NCI-H82 treated with DMSO at 0.1 percent for 48 hours (cell line): Measurements from ENCODE around the gene KCNH1.

Experiments used
- DNase-seq: peaks from one replicate; lab custom pipeline; 2025; ENCODE audit not compliant: unreplicated experiment; lab: John Stamatoyannopoulos, UW

KCNH1 gene

DNA sequence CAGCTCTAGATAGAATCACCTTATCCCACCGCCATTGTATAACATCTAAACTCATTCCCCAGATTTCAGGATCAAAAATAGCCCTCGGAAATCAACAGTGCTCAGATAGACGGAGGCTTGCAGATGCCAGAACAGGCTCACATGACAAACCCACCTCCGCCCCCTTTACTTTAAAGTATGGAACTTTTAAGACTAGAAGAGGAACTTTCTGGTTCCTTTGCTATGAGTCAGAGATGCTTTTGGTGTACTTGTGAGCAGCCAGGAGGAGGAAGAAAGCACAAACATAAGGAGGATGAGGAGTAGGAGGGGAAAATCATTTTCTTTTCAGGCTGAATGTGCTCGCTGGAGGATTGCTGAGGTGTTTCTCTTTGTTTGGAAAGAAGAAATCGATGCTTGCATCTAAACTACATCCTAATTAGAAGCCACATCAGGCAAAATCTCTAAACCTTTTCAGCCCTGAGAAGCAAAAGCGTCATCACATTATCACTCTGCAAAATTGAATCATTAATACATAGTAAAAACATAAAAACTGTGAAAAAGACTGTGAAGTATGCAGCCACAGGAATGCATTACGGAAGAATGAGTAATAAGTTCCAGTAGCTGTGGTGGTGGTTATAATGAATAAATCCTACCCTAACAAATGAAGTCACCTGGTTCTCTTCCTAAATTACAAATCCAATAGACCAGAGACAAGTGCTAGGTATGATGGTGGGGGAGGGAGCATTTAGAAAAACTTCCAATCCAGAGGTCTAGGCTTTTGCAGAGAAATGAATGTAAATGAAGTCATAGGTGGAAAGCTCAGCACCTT lies 251.3 kb downstream of the KCNH1 start:
- no peak for DNase-seq

DNA sequence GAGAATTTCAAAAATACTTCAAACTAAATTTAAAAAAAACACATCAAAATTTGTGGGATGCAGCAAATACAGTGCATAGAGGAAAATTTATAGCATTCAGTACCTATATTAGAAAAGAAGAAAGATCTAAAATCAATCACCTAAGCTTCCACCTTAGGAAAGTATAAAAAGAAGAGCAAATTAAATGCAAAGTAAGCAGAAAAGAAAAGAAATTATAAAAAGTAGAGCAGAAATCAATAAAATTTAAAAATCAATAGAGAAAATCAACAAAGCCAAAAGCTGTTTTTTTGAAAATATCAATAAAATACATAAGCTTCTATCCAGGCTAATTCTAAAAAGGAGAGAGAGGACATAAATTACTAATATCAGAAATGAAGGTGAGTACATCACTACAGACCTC lies 255.4 kb downstream of the KCNH1 start:
- no peak for DNase-seq

DNA sequence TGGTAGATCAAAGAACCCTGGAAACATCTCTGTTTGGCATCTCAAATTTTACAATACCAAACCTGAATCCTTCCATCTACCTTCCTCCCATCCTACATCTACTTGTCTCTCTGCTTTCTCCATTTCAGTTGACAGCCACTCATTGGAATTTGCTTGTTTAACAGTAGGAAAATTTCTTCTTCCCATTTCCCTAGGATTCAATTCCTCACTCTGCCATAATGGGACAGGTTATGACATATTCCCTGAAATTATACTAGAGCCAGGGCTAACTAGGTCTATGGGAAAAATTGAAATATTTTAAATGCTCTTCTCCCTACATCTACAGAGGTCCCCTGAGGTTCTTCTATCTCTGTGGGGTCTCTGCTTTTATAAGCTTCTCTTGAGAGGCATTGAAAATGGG lies 257.7 kb downstream of the KCNH1 start:
- no peak for DNase-seq

DNA sequence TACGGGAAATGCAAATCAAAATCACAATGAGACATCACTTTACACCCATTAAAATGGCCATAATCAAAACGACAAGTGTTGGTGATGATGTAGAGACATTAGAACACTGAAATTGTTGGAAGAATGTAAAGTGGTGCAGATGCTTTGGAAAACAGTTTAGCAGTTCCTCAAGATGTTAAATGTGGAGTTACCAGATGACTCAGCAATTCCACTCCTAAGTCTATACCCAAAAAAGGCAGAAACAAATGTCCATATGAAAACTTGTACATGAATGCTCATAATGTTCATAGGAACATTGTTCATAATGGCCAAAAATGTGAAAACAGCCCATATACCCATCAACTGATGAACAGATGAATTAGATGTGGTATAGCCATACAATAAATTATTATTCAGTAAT lies 267.4 kb downstream of the KCNH1 start:
- no peak for DNase-seq

DNA sequence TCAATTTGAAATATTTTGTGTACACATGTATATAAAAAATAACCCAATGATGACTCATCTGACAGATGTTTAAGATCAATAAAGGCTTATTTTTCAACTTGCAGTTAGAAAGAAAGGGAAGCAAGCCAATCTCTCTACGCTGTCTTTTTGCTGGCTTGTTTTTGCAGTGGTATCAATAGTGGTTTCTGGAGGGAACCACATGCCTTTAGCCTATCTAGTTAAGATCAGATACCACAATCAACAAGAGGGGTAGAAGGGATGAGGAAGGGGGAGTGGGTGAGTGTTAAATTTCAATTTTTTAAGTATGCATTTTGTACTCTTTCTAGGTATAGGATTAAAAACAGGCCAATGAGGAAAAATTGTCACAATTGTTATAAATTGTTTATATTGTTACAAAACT lies 276.2 kb downstream of the KCNH1 start:
- no peak for DNase-seq

- DNase-seq: no peak
Observed at GRCh38 chr1:210857146-210857663, 276.7 kb downstream of the KCNH1 start.

- DNase-seq: no peak
Observed at GRCh38 chr1:210855440-210855839, 278.5 kb downstream of the KCNH1 start.

DNA sequence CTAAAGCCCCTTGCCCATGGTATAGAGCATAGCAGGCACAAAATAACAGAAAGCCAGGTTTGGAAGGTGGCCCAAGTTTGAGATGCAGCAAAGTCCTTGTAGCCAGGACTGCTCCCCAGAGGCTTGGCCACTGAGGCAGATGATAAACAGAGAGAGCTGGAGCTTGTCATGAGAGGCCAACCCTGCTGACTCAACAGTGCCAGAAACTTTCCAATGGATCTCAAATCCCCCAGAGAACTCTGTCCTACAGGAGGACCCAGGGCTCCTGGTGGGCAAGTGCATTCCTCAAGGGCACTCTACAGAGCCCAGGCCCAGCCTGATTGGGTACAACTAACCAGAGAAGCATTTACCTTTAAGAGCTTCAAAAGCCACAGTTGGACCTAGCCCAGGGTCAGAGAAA lies 280.7 kb downstream of the KCNH1 start:
- no peak for DNase-seq

DNA sequence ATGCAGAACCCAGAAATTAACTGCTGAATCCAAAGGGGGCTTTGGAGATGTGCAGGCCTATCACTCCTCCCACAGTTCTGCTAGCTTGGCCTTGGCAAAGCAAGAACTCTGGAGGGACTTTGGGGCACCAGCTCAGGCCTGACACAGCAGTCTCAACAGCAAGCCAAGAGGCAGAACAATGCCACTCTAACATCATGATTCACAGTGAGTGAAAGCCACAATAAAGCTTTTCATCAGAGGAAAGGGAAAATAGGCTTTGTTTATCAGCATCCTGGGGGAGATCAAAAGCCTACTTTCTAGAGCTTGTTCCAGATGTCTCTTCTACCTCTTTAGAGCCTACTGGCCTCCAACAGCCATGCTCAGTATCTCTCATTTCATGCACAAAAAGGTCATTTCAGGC lies 283.4 kb downstream of the KCNH1 start:
- DNase-seq: no peak

- DNase-seq: no peak
Observed at GRCh38 chr1:210848474-210848873, 285.5 kb downstream of the KCNH1 start.

DNA sequence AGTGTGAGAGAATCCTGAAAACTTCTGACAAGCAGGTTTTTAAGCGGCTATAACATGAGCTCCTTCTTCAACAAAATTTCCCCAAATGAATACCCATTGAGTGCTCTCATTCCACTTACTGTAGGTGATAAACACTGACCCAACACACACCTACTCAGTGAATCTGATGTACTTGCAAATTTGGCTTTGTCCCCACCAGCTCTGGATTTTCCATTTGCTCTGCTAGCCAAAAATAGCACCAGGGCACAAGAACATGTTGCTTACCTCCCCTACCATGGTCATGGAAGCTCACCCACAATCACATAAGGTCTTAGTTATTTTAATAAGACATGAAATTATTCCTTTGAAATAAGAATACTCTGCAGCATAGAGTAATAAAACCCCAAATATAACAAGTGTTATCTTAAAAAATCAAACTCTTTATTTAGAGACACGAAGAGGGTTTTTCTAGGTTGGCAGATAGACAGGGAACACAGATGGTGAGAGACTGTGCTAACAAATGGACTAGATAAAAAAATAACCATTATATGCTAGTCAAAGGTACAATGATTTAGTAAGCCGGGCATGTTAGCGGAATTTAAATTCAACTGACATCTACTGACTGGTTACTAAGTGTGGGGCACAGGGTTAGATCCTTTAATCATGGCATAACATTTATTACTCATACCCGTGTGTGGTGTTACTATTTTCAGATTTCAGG lies 291.9 kb downstream of the KCNH1 start:
- DNase-seq: no peak

GRCh38 chr1:210830034-210831028 lies 303.6 kb downstream of the KCNH1 start:
- no peak for DNase-seq

- DNase-seq: no peak
Observed at GRCh38 chr1:210828996-210829596, 304.9 kb downstream of the KCNH1 start.

GRCh38 chr1:210827481-210827880 lies 306.5 kb downstream of the KCNH1 start:
- DNase-seq: no peak

- DNase-seq: no peak
Observed at GRCh38 chr1:210826686-210827085, 307.3 kb downstream of the KCNH1 start.

- DNase-seq: no peak
Observed at GRCh38 chr1:210822932-210823331, 311.0 kb downstream of the KCNH1 start.

- DNase-seq: no peak
Observed at GRCh38 chr1:210822241-210822640, 311.7 kb downstream of the KCNH1 start.

DNA sequence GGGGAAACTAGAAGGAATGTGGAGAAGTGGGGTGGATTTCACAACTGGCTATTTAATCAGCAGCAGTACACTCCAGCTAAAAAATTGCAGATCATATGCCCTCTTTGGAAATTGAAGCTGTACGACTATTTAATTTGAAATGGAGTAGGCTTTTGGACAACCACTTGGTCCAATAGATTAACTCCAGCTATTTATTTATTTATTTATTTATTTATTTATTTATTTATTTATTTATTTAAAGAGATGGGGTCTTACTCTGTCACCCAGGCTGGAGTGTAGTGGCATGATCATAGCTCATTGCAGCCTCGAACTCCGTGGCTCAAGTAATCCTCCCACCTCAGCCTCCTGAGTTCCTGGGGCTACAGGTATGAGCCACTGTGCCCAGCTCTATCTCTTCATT lies 312.3 kb downstream of the KCNH1 start:
- no peak for DNase-seq

- DNase-seq: no peak
Observed at GRCh38 chr1:210819266-210819665, 314.7 kb downstream of the KCNH1 start.

GRCh38 chr1:210817385-210818275 lies 316.3 kb downstream of the KCNH1 start:
- no peak for DNase-seq
